ENCODE data around the gene ZMYND15. TPM values are rescaled to one million over a fixed set of nuclear protein-coding genes. Genes with fewer than 3 reads are reported as not detected.

Gene ZMYND15
- total and polyA plus RNA-seq, 4 donors, result 0.47 to 2.4 (median 0.71) TPM

DNA sequence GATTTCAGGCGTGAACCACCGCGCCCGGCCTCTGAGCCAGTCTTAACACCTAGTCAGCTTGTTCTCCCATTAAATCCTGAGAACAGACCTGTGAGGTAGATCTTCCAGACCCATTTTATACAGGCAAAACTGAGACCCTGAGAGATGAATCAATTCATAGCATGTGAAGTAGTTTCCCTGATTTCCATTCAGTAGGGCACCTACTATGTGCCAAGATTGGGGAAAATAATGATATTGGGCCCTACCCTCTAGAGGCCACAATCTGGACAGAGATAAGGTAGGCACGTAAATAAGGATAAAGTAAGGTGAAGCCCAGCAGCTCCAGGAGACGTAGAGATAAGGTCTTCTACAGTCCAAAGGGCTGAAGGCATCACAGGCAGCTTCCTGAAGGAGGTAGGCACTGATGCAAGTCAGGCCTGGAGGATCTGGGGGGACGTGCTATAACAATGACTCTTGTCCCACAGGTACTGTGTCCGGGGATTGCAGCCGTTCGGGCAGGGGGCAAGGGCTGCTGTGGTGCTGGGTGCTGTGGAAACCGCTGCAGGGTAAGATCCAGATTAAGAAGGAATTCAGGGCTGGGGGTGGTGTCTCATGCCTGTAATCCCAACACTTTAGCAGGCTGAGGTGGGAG lies 40.8 kb downstream of the ZMYND15 start:
- 84% methylated on average over 11 of the region's 11 CpGs for WGBS
- DNase-seq (ENCODE audit: low spot score), result no peak
- Histone ChIP-seq H3K4me3 (ENCODE audit: low read depth in 1 of 3, low read length in 3 of 3) (no peak overlapping the region), H3K36me3 (ENCODE audit: control insufficient read depth in 4 of 4, insufficient read depth in 3 of 4, low read depth in 1 of 4, low read length in 3 of 4) (peaks cover 0 to 3% (median under 1%) of the 10 kb centered on the region in 4 donors), H3K4me1 (ENCODE audit: control insufficient read depth in 4 of 4, insufficient read depth in 4 of 4, low read length in 3 of 4) (no peaks in the 10 kb centered on the region), H3K27ac (ENCODE audit: low read depth in 1 of 2, low read length in 2 of 2) (no peak overlapping the region), H3K9ac (ENCODE audit: low read depth in 1 of 2, low read length in 2 of 2) (no peak overlapping the region), H3K27me3 (ENCODE audit: control insufficient read depth in 4 of 4, insufficient read depth in 4 of 4, low read length in 3 of 4) (no peaks in the 10 kb centered on the region), H3K9me3 (ENCODE audit: control insufficient read depth in 4 of 4, low read length in 3 of 4) (no peaks in the 10 kb centered on the region)
- TF ChIP-seq TAF1 (conservative IDR thresholded peaks at IDR 0.05) (no peak), RAD21 (IDR thresholded peaks at IDR 0.05) (no peak), SP1 (IDR thresholded peaks at IDR 0.05) (no peak), REST (IDR thresholded peaks at IDR 0.05) (no peak), FOXA2 (IDR thresholded peaks at IDR 0.05) (no peak), HNF4G (IDR thresholded peaks at IDR 0.05) (no peak), EGR1 (IDR thresholded peaks at IDR 0.05; ENCODE audit: low read depth in 2 of 2) (no peak), HNF4A (conservative IDR thresholded peaks at IDR 0.05) (no peak), RXRA (IDR thresholded peaks at IDR 0.05) (no peak), GABPA (IDR thresholded peaks at IDR 0.05 in 1 of 2, conservative IDR thresholded peaks at IDR 0.05 in 1 of 2) (no peak), FOXA1 (IDR thresholded peaks at IDR 0.05) (no peak)
- TF ChIP-seq, protein P1, sequence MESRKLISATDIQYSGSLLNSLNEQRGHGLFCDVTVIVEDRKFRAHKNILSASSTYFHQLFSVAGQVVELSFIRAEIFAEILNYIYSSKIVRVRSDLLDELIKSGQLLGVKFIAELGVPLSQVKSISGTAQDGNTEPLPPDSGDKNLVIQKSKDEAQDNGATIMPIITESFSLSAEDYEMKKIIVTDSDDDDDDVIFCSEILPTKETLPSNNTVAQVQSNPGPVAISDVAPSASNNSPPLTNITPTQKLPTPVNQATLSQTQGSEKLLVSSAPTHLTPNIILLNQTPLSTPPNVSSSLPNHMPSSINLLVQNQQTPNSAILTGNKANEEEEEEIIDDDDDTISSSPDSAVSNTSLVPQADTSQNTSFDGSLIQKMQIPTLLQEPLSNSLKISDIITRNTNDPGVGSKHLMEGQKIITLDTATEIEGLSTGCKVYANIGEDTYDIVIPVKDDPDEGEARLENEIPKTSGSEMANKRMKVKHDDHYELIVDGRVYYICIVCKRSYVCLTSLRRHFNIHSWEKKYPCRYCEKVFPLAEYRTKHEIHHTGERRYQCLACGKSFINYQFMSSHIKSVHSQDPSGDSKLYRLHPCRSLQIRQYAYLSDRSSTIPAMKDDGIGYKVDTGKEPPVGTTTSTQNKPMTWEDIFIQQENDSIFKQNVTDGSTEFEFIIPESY (IDR thresholded peaks at IDR 0.05), result no peak
- TF ChIP-seq, protein P2, sequence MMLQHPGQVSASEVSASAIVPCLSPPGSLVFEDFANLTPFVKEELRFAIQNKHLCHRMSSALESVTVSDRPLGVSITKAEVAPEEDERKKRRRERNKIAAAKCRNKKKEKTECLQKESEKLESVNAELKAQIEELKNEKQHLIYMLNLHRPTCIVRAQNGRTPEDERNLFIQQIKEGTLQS (IDR thresholded peaks at IDR 0.05), result no peak
- TF ChIP-seq, protein P3, sequence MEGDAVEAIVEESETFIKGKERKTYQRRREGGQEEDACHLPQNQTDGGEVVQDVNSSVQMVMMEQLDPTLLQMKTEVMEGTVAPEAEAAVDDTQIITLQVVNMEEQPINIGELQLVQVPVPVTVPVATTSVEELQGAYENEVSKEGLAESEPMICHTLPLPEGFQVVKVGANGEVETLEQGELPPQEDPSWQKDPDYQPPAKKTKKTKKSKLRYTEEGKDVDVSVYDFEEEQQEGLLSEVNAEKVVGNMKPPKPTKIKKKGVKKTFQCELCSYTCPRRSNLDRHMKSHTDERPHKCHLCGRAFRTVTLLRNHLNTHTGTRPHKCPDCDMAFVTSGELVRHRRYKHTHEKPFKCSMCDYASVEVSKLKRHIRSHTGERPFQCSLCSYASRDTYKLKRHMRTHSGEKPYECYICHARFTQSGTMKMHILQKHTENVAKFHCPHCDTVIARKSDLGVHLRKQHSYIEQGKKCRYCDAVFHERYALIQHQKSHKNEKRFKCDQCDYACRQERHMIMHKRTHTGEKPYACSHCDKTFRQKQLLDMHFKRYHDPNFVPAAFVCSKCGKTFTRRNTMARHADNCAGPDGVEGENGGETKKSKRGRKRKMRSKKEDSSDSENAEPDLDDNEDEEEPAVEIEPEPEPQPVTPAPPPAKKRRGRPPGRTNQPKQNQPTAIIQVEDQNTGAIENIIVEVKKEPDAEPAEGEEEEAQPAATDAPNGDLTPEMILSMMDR (IDR thresholded peaks at IDR 0.05; ENCODE audit: low read depth, low read length, missing input control), result no peak

DNA sequence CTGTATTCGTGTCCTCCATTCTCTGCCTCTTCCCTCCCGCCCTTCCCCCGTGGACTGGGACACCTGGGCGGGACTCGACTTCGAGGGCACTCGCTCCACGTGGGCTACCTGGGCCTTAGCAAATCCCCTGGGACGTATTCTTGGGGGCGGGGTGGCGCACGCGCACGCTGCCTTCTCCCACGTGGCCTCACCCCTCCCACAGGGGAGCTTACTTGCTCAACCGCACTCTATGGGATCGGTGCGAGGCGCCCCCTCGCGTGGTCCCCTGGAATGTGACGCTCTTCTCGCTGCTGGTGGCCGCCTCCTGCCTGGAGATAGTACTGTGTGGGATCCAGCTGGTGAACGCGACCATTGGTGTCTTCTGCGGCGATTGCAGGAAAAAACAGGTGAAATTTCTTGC lies 43.0 kb downstream of the ZMYND15 start:
- no peak for DNase-seq (ENCODE audit: low spot score)
- TF ChIP-seq EGR1 (IDR thresholded peaks at IDR 0.05; ENCODE audit: low read depth in 2 of 2) (no peak), JUND (IDR thresholded peaks at IDR 0.05) (no peak), YY1 (IDR thresholded peaks at IDR 0.05) (no peak), MAX (IDR thresholded peaks at IDR 0.05) (no peak), RXRA (IDR thresholded peaks at IDR 0.05) (no peak), HNF4G (IDR thresholded peaks at IDR 0.05) (no peak), RAD21 (IDR thresholded peaks at IDR 0.05) (no peak), REST (IDR thresholded peaks at IDR 0.05) (no peak), FOXA2 (IDR thresholded peaks at IDR 0.05) (no peak)
- TF ChIP-seq, protein P3 (IDR thresholded peaks at IDR 0.05; ENCODE audit: low read depth, low read length, missing input control), result no peak

More for the DNA sequence above, 43.0 kb downstream of the ZMYND15 start:
- H3K4me1 ChIP-seq (ENCODE audit: control insufficient read depth in 4 of 4, insufficient read depth in 4 of 4, low read length in 3 of 4), result peaks cover 0 to 11% (median 3%) of the 10 kb centered on the region in 4 donors
- no peak overlapping the region for H3K9ac ChIP-seq (ENCODE audit: low read depth in 1 of 2, low read length in 2 of 2)
- H3K27ac ChIP-seq (ENCODE audit: low read depth in 1 of 2, low read length in 2 of 2), result no peak overlapping the region
- peaks cover 0 to 3% (median under 1%) of the 10 kb centered on the region in 4 donors for H3K36me3 ChIP-seq (ENCODE audit: control insufficient read depth in 4 of 4, insufficient read depth in 3 of 4, low read depth in 1 of 4, low read length in 3 of 4)
- H3K4me3 ChIP-seq (ENCODE audit: low read depth in 1 of 3, low read length in 3 of 3), result no peak overlapping the region
- H3K27me3 ChIP-seq (ENCODE audit: control insufficient read depth in 4 of 4, insufficient read depth in 4 of 4, low read length in 3 of 4), result no peaks in the 10 kb centered on the region
- WGBS, result 71% methylated on average over 28 of the region's 28 CpGs
- no peaks in the 10 kb centered on the region for H3K9me3 ChIP-seq (ENCODE audit: control insufficient read depth in 4 of 4, low read length in 3 of 4)
